ENCODE results near the gene CSTPP1.

Gene CSTPP1

GRCh38 chr11:47161890-47162289, 225.3 kb downstream of the CSTPP1 start:
- DNase-seq (ENCODE audit: low spot score) = no peak

- DNase-seq (ENCODE audit: low spot score) = no peak
Observed at GRCh38 chr11:47162426-47162825, 225.9 kb downstream of the CSTPP1 start.

- no peak for DNase-seq (ENCODE audit: low spot score)
Observed at GRCh38 chr11:47163193-47163592, 226.6 kb downstream of the CSTPP1 start.

GRCh38 chr11:47163898-47164297, 227.3 kb downstream of the CSTPP1 start:
- no peak for DNase-seq (ENCODE audit: low spot score)

GRCh38 chr11:47164321-47164720, 227.8 kb downstream of the CSTPP1 start:
- no peak for DNase-seq (ENCODE audit: low spot score)

- DNase-seq (ENCODE audit: low spot score) = no peak
Observed at GRCh38 chr11:47165253-47165840, 228.8 kb downstream of the CSTPP1 start.

GRCh38 chr11:47166368-47166767, 229.8 kb downstream of the CSTPP1 start:
- no peak for DNase-seq (ENCODE audit: low spot score)

GRCh38 chr11:47171061-47171838, 234.7 kb downstream of the CSTPP1 start:
- DNase-seq (ENCODE audit: low spot score) = no peak

- DNase-seq (ENCODE audit: low spot score) = no peak
Observed at GRCh38 chr11:47171856-47172255, 235.3 kb downstream of the CSTPP1 start.

- DNase-seq (ENCODE audit: low spot score) = no peak
Observed at GRCh38 chr11:47172740-47173336, 236.3 kb downstream of the CSTPP1 start.

- peak; percentile 16 for DNase-seq (ENCODE audit: low spot score)
Observed at GRCh38 chr11:47175746-47176327, 239.3 kb downstream of the CSTPP1 start.

GRCh38 chr11:47176328-47177228, 240.0 kb downstream of the CSTPP1 start, which contains the start of gene ARFGAP2:
Gene ARFGAP2 (minus strand): TSS chr11:47176879. CDS start chr11:47176853, 26 bp downstream.
- DNase-seq (ENCODE audit: low spot score) = peak; percentile 96

- peak; percentile 81 for DNase-seq (ENCODE audit: low spot score)
Observed at GRCh38 chr11:47177229-47177845, 240.8 kb downstream of the CSTPP1 start.

GRCh38 chr11:47177846-47178245, 241.3 kb downstream of the CSTPP1 start:
- no peak for DNase-seq (ENCODE audit: low spot score)

- DNase-seq (ENCODE audit: low spot score) = no peak
Observed at GRCh38 chr11:47178316-47178715, 241.8 kb downstream of the CSTPP1 start.

GRCh38 chr11:47178737-47179654, 242.4 kb downstream of the CSTPP1 start:
- no peak for DNase-seq (ENCODE audit: low spot score)

GRCh38 chr11:47179655-47179991, 243.1 kb downstream of the CSTPP1 start:
- DNase-seq (ENCODE audit: low spot score) = peak; percentile 54

GRCh38 chr11:47180006-47180787, 243.6 kb downstream of the CSTPP1 start:
- DNase-seq (ENCODE audit: low spot score) = no peak

GRCh38 chr11:47181271-47181670, 244.7 kb downstream of the CSTPP1 start:
- DNase-seq (ENCODE audit: low spot score) = no peak

- DNase-seq (ENCODE audit: low spot score) = no peak
Observed at GRCh38 chr11:47182380-47182779, 245.8 kb downstream of the CSTPP1 start.

All from kidney tubule cell (primary cell).